SK-N-MC (cell line): ENCODE results near the gene TRAPPC6A.

Experiments used
- EZH2 ChIP-seq: fragments of 200-600 bp; sonication (generic); IDR thresholded peaks from one replicate; pipeline ENCODE4 v1.6.1; 2017; ENCODE audit warnings: antibody characterized with exemption
- FOXP2 ChIP-seq: optimal IDR thresholded peaks from 2 replicates; pipeline ENCODE3; 2011; ENCODE audit warnings: mild to moderate bottlenecking, moderate library complexity; ENCODE audit not compliant: insufficient read depth; ENCODE audit errors: extremely low read length, control extremely low read depth
- POLR2AphosphoS5 ChIP-seq: IDR thresholded peaks from 2 replicates; pipeline ENCODE4 v1.6.1; 2012; ENCODE audit warnings: mild to moderate bottlenecking, low read depth, low read length, borderline replicate concordance

DNA sequence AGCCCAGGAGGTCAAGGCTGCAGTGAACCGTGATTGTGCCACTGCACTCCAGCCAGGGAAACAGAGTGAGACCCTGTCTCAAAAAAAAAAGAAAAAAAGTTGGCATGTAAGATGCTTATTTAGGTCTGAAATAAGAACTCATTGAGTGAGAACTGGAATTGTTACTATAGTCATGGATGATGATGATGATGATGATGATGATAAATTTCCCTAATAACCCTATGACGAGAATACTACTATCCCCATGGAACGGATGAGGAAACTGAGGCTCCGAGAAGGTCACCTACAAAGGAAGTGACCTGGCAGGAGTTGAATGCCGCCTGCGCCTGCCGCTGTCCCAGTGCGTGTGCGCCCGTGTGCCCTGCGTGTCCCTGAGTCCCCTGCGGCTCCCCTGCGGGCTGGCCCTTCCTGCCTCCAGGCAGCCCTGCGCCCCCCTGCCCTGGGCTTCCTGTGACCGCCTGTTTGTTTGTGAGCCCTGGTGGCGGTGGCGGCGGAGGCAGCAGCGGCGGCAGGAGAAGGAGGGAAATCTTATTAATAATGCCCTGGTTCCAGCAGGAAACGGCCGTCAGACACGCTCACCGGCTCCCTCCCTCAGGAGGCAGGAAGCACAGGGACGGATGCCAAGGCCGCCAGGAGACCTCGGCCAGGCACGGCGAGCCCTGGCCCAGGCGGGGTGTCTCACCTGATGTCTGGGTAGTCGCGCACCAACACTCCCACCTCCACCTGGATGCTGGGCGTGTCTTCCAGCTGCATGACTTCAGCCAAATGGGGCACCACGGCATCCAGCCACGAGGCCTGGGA lies 37.6 kb upstream of the TRAPPC6A start:
- no peak for TF ChIP-seq POLR2AphosphoS5
- TF ChIP-seq FOXP2: no peak
- no peak for TF ChIP-seq EZH2
